Astrocyte (in vitro differentiated cells and primary cell): ENCODE data around the gene POU6F2. TPM values are rescaled to one million over a fixed set of nuclear protein-coding genes. Genes with fewer than 3 reads are reported as not detected.

ENCODE experiments used
- DNase-seq: peaks from one replicate; pipeline ENCODE4 v3.0.0-alpha.2; 2010; ENCODE audit warnings: low read depth
- FAIRE-seq: peaks from 2 replicates; lab custom pipeline; 2011; peaks lifted over from hg19 to GRCh38; lab: Jason Lieb, UNC
- H2AFZ ChIP-seq: 2 replicates; pipeline ENCODE4 v1.6.0; 2012; ENCODE audit warnings: low read depth, low read length, inconsistent platforms
- H3K27ac ChIP-seq: 2 replicates; pipeline ENCODE4 v1.5.1; 2011; ENCODE audit warnings: low read depth, low read length, inconsistent platforms
- H3K27me3 ChIP-seq: 2 replicates; pipeline ENCODE4 v1.6.0; 2011; ENCODE audit warnings: low read length, inconsistent platforms; ENCODE audit not compliant: insufficient read depth
- H3K36me3 ChIP-seq: 2 replicates; pipeline ENCODE4 v1.5.1; 2011; ENCODE audit warnings: low read length, inconsistent platforms; ENCODE audit not compliant: insufficient read depth
- H3K4me1 ChIP-seq: 2 replicates; pipeline ENCODE4 v1.5.1; 2011; ENCODE audit warnings: low read length, inconsistent platforms; ENCODE audit not compliant: insufficient read depth
- H3K4me2 ChIP-seq: 2 replicates; pipeline ENCODE4 v1.6.0; 2012; ENCODE audit warnings: low read length, inconsistent platforms
- H3K4me3 ChIP-seq: 2 replicates; pipeline ENCODE4 v1.5.1; 2011; ENCODE audit warnings: low read depth, mild to moderate bottlenecking, low read length, inconsistent platforms; ENCODE audit not compliant: insufficient read depth
- H3K79me2 ChIP-seq: 2 replicates; pipeline ENCODE4 v1.6.0; 2012; ENCODE audit warnings: mild to moderate bottlenecking, low read length, inconsistent platforms; ENCODE audit not compliant: insufficient read depth
- H3K9ac ChIP-seq: 2 replicates; pipeline ENCODE4 v1.6.0; 2012; ENCODE audit warnings: mild to moderate bottlenecking, low read length, inconsistent platforms
- H3K9me3 ChIP-seq: 2 replicates; pipeline ENCODE4 v1.5.1; 2012; ENCODE audit warnings: low read depth, mild to moderate bottlenecking, low read length, inconsistent platforms; ENCODE audit not compliant: insufficient read depth
- H4K20me1 ChIP-seq: 2 replicates; pipeline ENCODE4 v1.6.0; 2012; ENCODE audit warnings: low read length, inconsistent platforms; ENCODE audit not compliant: insufficient read depth
- H3K27ac Mint-ChIP-seq: one replicate; pipeline ENCODE4 v1.8.0; 2021; ENCODE audit warnings: mild to moderate bottlenecking, mixed read lengths; ENCODE audit not compliant: unreplicated experiment
- H3K27me3 Mint-ChIP-seq: one replicate; pipeline ENCODE4 v1.8.0; 2021; ENCODE audit warnings: low read depth, mixed read lengths; ENCODE audit not compliant: unreplicated experiment
- H3K36me3 Mint-ChIP-seq: one replicate; pipeline ENCODE4 v1.8.0; 2021; ENCODE audit warnings: low read depth, mixed read lengths; ENCODE audit not compliant: unreplicated experiment
- H3K4me1 Mint-ChIP-seq: one replicate; pipeline ENCODE4 v1.8.0; 2021; ENCODE audit warnings: low read depth, mixed read lengths; ENCODE audit not compliant: unreplicated experiment
- H3K4me3 Mint-ChIP-seq: one replicate; pipeline ENCODE4 v1.8.0; 2021; ENCODE audit warnings: mild to moderate bottlenecking, moderate library complexity, mixed read lengths; ENCODE audit not compliant: unreplicated experiment
- H3K9me3 Mint-ChIP-seq: one replicate; pipeline ENCODE4 v1.8.0; 2021; ENCODE audit warnings: mild to moderate bottlenecking, mixed read lengths; ENCODE audit not compliant: unreplicated experiment
- EZH2 ChIP-seq: IDR thresholded peaks from 2 replicates; pipeline ENCODE4 v1.6.1; 2012; ENCODE audit warnings: mild to moderate bottlenecking, low read length, inconsistent platforms; ENCODE audit not compliant: insufficient read depth
- total RNA-seq: library from RNA; stranded (reverse); gene quantifications from 2 replicates; pipeline ENCODE4 v1.2.1, GENCODE V29; 2021
- TF ChIP-seq, protein P1 (sequence below): IDR thresholded peaks from 2 replicates; pipeline ENCODE4 v1.5.1; 2011; ENCODE audit warnings: low read depth, mild to moderate bottlenecking, inconsistent platforms, low read length, moderate library complexity; ENCODE audit not compliant: insufficient read depth

POU6F2 gene
- total RNA-seq, 1 donor from 2014 or later, result 0.45 TPM

DNA sequence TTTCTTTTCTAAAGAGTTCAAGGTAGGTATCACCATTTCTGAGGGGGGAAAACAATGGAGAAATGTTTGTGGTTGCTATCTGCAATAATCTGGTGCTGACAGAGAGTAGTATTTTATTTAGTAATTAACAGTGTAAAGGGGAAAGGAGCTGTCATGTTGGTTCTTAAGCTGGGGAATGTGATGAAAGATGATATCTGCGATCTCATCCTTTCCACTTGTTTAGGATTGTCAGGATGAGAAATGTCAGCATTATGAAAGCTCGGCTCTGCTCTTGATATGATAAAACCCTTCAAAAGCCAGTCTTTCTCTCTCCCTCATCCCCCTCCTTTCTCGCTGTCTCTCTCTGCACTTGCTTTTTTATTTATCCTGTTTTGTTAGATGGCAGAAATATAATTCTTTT lies 106.1 kb downstream of the POU6F2 start:
- H3K36me3 Mint-ChIP-seq, result no peaks in the 10 kb centered on the region
- no peak for FAIRE-seq
- no peaks in the 10 kb centered on the region for H3K9me3 Mint-ChIP-seq
- no peaks in the 10 kb centered on the region for H3K9me3 ChIP-seq
- no peaks in the 10 kb centered on the region for H3K4me1 ChIP-seq
- H3K36me3 ChIP-seq, result no peaks in the 10 kb centered on the region
- no peak for DNase-seq
- peaks cover 16% of the 10 kb centered on the region for H3K4me1 Mint-ChIP-seq
- H3K27me3 ChIP-seq, result peaks cover 2% of the 10 kb centered on the region
- no peak overlapping the region for H3K4me3 ChIP-seq
- H4K20me1 ChIP-seq, result no peaks in the 10 kb centered on the region
- no peak overlapping the region for H3K27ac ChIP-seq
- no peak overlapping the region for H3K27ac Mint-ChIP-seq
- H2AFZ ChIP-seq, result no peak overlapping the region
- no peak for TF ChIP-seq EZH2
- TF ChIP-seq, protein P1, sequence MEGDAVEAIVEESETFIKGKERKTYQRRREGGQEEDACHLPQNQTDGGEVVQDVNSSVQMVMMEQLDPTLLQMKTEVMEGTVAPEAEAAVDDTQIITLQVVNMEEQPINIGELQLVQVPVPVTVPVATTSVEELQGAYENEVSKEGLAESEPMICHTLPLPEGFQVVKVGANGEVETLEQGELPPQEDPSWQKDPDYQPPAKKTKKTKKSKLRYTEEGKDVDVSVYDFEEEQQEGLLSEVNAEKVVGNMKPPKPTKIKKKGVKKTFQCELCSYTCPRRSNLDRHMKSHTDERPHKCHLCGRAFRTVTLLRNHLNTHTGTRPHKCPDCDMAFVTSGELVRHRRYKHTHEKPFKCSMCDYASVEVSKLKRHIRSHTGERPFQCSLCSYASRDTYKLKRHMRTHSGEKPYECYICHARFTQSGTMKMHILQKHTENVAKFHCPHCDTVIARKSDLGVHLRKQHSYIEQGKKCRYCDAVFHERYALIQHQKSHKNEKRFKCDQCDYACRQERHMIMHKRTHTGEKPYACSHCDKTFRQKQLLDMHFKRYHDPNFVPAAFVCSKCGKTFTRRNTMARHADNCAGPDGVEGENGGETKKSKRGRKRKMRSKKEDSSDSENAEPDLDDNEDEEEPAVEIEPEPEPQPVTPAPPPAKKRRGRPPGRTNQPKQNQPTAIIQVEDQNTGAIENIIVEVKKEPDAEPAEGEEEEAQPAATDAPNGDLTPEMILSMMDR, result no peak
- no peaks in the 10 kb centered on the region for H3K27me3 Mint-ChIP-seq
- no peak overlapping the region for H3K4me3 Mint-ChIP-seq
- H3K4me2 ChIP-seq, result no peak overlapping the region
- H3K9ac ChIP-seq, result no peak overlapping the region
- H3K79me2 ChIP-seq, result no peaks in the 10 kb centered on the region

DNA sequence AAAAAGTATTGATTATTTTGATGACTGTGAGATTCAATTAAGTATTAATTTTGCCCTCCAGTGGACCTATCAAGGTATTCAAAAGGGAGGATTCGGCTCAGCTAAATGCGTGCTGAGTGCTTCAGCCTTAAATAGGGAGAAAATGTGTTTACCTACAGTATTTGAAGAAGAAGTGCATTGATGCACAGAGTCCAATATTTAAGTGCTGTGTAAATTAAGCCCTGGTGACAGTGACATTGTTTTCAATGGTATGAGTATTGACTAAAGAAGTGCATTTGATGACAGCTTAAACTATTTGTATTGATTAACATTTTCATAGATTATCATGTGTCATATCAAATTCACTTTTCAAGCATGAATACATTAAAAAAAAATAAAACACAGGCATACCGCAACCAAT lies 106.6 kb downstream of the POU6F2 start:
- Histone ChIP-seq H3K9ac (no peak overlapping the region), H3K9me3 (no peaks in the 10 kb centered on the region), H3K79me2 (no peaks in the 10 kb centered on the region), H4K20me1 (no peaks in the 10 kb centered on the region), H3K36me3 (no peaks in the 10 kb centered on the region), H3K4me3 (no peak overlapping the region), H3K27ac (no peak overlapping the region), H3K4me1 (no peaks in the 10 kb centered on the region), H3K4me2 (no peak overlapping the region), H3K27me3 (peaks cover 2% of the 10 kb centered on the region), H2AFZ (no peak overlapping the region)
- TF ChIP-seq, protein P1, result no peak
- no peak for TF ChIP-seq EZH2
- no peaks in the 10 kb centered on the region for H3K36me3 Mint-ChIP-seq
- H3K9me3 Mint-ChIP-seq, result no peaks in the 10 kb centered on the region
- no peak overlapping the region for H3K4me3 Mint-ChIP-seq
- H3K4me1 Mint-ChIP-seq, result peaks cover 16% of the 10 kb centered on the region
- no peaks in the 10 kb centered on the region for H3K27me3 Mint-ChIP-seq
- DNase-seq (no peak), FAIRE-seq (no peak)
- H3K27ac Mint-ChIP-seq, result no peak overlapping the region

DNA sequence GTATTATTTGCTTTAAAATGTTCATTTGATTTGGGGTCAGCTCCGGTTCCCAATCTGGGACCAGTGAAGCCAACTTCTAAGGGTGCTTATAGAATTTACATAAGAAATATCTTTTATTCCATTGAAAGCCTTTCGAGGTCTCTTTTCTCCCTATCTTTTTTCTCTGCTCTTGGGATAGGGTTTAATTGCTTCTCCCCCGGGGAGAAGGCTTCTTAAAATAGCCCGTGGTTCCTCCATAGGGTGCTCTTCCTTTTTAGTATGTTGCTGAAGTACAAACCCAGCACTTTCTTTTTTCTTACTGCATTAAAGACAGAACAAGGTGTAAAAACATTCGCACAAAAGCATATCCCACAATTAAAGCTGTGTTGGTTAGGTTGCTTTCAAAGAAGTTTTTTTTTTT lies 107.5 kb downstream of the POU6F2 start:
- Histone ChIP-seq H3K27me3 (peaks cover 2% of the 10 kb centered on the region), H3K79me2 (no peaks in the 10 kb centered on the region), H3K9ac (peak overlapping the region; percentile 33), H3K9me3 (no peaks in the 10 kb centered on the region), H4K20me1 (no peaks in the 10 kb centered on the region), H3K4me1 (no peaks in the 10 kb centered on the region), H3K27ac (no peak overlapping the region), H2AFZ (no peak overlapping the region), H3K4me3 (peak overlapping the region; percentile 34), H3K4me2 (peak overlapping the region; percentile 83), H3K36me3 (no peaks in the 10 kb centered on the region)
- FAIRE-seq, result no peak
- Mint-ChIP-seq H3K27ac (no peak overlapping the region), H3K27me3 (no peaks in the 10 kb centered on the region), H3K9me3 (no peaks in the 10 kb centered on the region), H3K4me3 (peak overlapping the region; percentile 73), H3K4me1 (peaks cover 16% of the 10 kb centered on the region), H3K36me3 (no peaks in the 10 kb centered on the region)
- no peak for DNase-seq
- TF ChIP-seq, protein P1, result no peak
- TF ChIP-seq EZH2, result no peak
